Neural crest cell (in vitro differentiated cells): ENCODE data around the gene EEF2K. TPM values are rescaled to one million over a fixed set of nuclear protein-coding genes. Genes with fewer than 3 reads are reported as not detected.

Source experiments
- DNase-seq: peaks from one replicate; pipeline ENCODE4 v3.0.0; 2021; ENCODE audit warnings: low read depth, mixed read lengths, low spot score
- H3K27ac Mint-ChIP-seq: one replicate; pipeline ENCODE4 v1.8.0; 2021; ENCODE audit warnings: mild to moderate bottlenecking, mixed read lengths; ENCODE audit not compliant: unreplicated experiment
- H3K27me3 Mint-ChIP-seq: 2 replicates; pipeline ENCODE4 v1.8.0; 2021; ENCODE audit warnings: low read depth, mild to moderate bottlenecking, mixed read lengths
- H3K36me3 Mint-ChIP-seq: 2 replicates; pipeline ENCODE4 v1.8.0; 2021; ENCODE audit warnings: low read depth, mild to moderate bottlenecking, mixed read lengths
- H3K4me1 Mint-ChIP-seq: 2 replicates; pipeline ENCODE4 v1.8.0; 2021; ENCODE audit warnings: mixed read lengths
- H3K4me3 Mint-ChIP-seq: one replicate; pipeline ENCODE4 v1.8.0; 2021; ENCODE audit warnings: mild to moderate bottlenecking, mixed read lengths
- H3K9me3 Mint-ChIP-seq: 2 replicates; pipeline ENCODE4 v1.8.0; 2021; ENCODE audit warnings: mixed read lengths
- CTCF ChIP-seq: fragments of 200-600 bp; sonication (generic); conservative IDR thresholded peaks from 2 replicates; pipeline ENCODE4 v1.5.0; 2021; ENCODE audit warnings: antibody characterized with exemption, mild to moderate bottlenecking
- total RNA-seq: library from RNA; stranded (reverse); gene quantifications from 2 replicates; pipeline ENCODE4 v1.2.1, GENCODE V29; 2021

EEF2K gene
- total RNA-seq, 1 donor from 2014 or later = 20.3 TPM

- Mint-ChIP-seq H3K36me3 (peaks cover 3% of the 10 kb centered on the region), H3K9me3 (no peaks in the 10 kb centered on the region), H3K27me3 (no peaks in the 10 kb centered on the region), H3K27ac (no peak overlapping the region), H3K4me3 (no peak overlapping the region), H3K4me1 (no peaks in the 10 kb centered on the region)
- DNase-seq = no peak
- TF ChIP-seq CTCF = no peak
Measured at GRCh38 chr16:22266546-22266945, 60.5 kb downstream of the EEF2K start.

- TF ChIP-seq CTCF = no peak
- DNase-seq = no peak
- Mint-ChIP-seq H3K27me3 (no peaks in the 10 kb centered on the region), H3K36me3 (peaks cover 6% of the 10 kb centered on the region), H3K9me3 (no peaks in the 10 kb centered on the region), H3K4me1 (no peaks in the 10 kb centered on the region), H3K27ac (no peak overlapping the region), H3K4me3 (no peak overlapping the region)
Measured at GRCh38 chr16:22267764-22268163, 61.7 kb downstream of the EEF2K start.

- Mint-ChIP-seq H3K27me3 (no peaks in the 10 kb centered on the region), H3K4me1 (no peaks in the 10 kb centered on the region), H3K36me3 (peaks cover 6% of the 10 kb centered on the region), H3K9me3 (no peaks in the 10 kb centered on the region), H3K4me3 (no peak overlapping the region), H3K27ac (no peak overlapping the region)
- DNase-seq = no peak
- TF ChIP-seq CTCF = no peak
Measured at GRCh38 chr16:22270525-22270924, 64.4 kb downstream of the EEF2K start.

- Mint-ChIP-seq H3K4me1 (no peaks in the 10 kb centered on the region), H3K36me3 (peaks cover 6% of the 10 kb centered on the region), H3K27ac (no peak overlapping the region), H3K4me3 (no peak overlapping the region), H3K27me3 (no peaks in the 10 kb centered on the region), H3K9me3 (no peaks in the 10 kb centered on the region)
- no peak for TF ChIP-seq CTCF
- DNase-seq = no peak
Measured at GRCh38 chr16:22272870-22273650, 67.0 kb downstream of the EEF2K start.

GRCh38 chr16:22274916-22275315 is 68.8 kb downstream of the EEF2K start:
- no peak overlapping the region for H3K4me3 Mint-ChIP-seq
- no peak overlapping the region for H3K27ac Mint-ChIP-seq
- H3K9me3 Mint-ChIP-seq = no peaks in the 10 kb centered on the region

More at GRCh38 chr16:22274916-22275315, 68.8 kb downstream of the EEF2K start:
- peaks cover 6% of the 10 kb centered on the region for H3K36me3 Mint-ChIP-seq
- no peaks in the 10 kb centered on the region for H3K27me3 Mint-ChIP-seq
- DNase-seq = no peak
- no peak for TF ChIP-seq CTCF
- no peaks in the 10 kb centered on the region for H3K4me1 Mint-ChIP-seq
